Measurements from ENCODE around the gene ZDHHC11.

ZDHHC11 gene

GRCh38 chr5:891117-891836, 40.5 kb upstream of the ZDHHC11 start:
- TF ChIP-seq CTCF (conservative IDR thresholded peaks at IDR 0.05; ENCODE audit: low read depth): no peak
- ChIA-PET POLR2A (ENCODE audit: low non-redundant PET) (no interaction called here), CTCF (interaction anchor here (0.7 to 1.3 kb wide), 2 partner anchors 22 to 219 kb away, joined by 3 read pairs; no protein-coding TSS in a partner anchor)

GRCh38 chr5:889075-889710, 38.4 kb upstream of the ZDHHC11 start:
- ChIA-PET CTCF (interaction anchor here (1.2 kb wide), 1 partner anchor 13 kb away, joined by 4 read pairs; no protein-coding TSS in a partner anchor), POLR2A (ENCODE audit: low non-redundant PET) (no interaction called here)
- no peak for DNase-seq (ENCODE audit: low spot score)
- no peak for TF ChIP-seq CTCF (conservative IDR thresholded peaks at IDR 0.05; ENCODE audit: low read depth)
- H3K27ac ChIP-seq: no peak overlapping the region

More at GRCh38 chr5:891117-891836, 40.5 kb upstream of the ZDHHC11 start:
- peak; percentile 91 for DNase-seq (ENCODE audit: low spot score)
- H3K27ac ChIP-seq: peak overlapping the region; percentile 82

DNA sequence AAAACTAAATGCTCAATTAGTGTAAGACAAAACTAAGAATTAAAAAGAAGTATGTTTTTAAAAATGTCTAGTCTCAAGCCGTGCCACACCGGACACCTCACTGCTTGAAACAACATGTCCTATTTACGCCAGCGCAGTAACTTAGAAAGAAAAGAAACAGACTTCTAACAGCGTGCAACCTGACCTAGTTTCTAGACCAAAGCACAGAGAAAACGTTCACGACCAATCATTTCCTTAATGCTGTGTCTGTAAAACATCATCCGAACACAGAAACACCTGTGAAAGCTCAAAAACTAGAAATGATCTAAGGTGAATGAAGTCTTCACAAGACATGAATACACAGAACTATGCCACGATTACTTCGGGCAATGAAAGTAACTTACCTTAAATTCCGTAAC, 37.9 kb upstream of the ZDHHC11 start:
- ChIA-PET POLR2A (ENCODE audit: low non-redundant PET) (no interaction called here), CTCF (interaction anchor here (1.2 kb wide), 1 partner anchor 14 kb away, joined by 4 read pairs; no protein-coding TSS in a partner anchor)
- no peak overlapping the region for H3K27ac ChIP-seq
- no peak for DNase-seq (ENCODE audit: low spot score)
- no peak for TF ChIP-seq CTCF (conservative IDR thresholded peaks at IDR 0.05; ENCODE audit: low read depth)

DNA sequence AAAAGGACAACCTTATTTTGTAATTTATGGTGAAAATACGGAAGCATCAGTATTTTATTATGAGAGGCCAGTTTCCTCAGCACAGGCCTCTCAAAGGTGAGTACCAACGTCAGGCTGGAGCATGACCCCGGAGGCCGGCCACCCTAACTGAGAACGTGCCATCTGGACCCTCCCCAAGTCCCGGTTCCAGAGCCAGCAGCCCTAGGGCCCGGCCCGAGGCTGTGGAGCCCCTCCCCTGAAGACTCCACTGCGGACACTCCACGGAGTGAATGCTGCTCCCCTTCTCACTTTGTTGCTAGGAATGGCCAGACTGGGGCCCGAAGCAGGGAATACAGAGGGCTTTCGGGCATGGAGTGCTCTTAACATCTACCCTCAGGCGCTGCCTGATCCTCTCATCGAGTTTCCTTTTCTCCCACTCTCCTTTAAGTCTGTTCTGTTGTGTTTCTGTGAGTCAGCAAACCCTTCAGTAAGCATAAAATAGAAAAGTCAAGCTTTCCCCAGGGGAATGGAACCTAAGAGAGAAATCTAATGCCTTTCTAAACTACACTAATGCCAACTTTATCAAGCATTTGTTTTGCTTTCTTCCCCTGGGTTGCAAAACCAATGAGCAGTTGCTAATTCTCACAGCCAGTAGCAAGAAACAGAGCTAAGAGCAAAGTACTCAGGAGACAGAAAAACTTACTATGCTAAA, 37.3 kb upstream of the ZDHHC11 start:
- ChIA-PET CTCF (interaction anchor here (1.2 kb wide), 1 partner anchor 14 kb away, joined by 4 read pairs; no protein-coding TSS in a partner anchor), POLR2A (ENCODE audit: low non-redundant PET) (no interaction called here)
- no peak for TF ChIP-seq CTCF (conservative IDR thresholded peaks at IDR 0.05; ENCODE audit: low read depth)
- no peak overlapping the region for H3K27ac ChIP-seq
- DNase-seq (ENCODE audit: low spot score): no peak

- no peak for TF ChIP-seq CTCF (conservative IDR thresholded peaks at IDR 0.05; ENCODE audit: low read depth)
- no peak for DNase-seq (ENCODE audit: low spot score)
- ChIA-PET CTCF (no interaction called here), POLR2A (ENCODE audit: low non-redundant PET) (no interaction called here)
- no peak overlapping the region for H3K27ac ChIP-seq
Observed at GRCh38 chr5:886716-887325, 36.0 kb upstream of the ZDHHC11 start.

GRCh38 chr5:886036-886435, 35.2 kb upstream of the ZDHHC11 start:
- no peak overlapping the region for H3K27ac ChIP-seq
- DNase-seq (ENCODE audit: low spot score): no peak
- CTCF ChIA-PET: no interaction called here
- TF ChIP-seq CTCF (conservative IDR thresholded peaks at IDR 0.05; ENCODE audit: low read depth): no peak
- POLR2A ChIA-PET (ENCODE audit: low non-redundant PET): no interaction called here
